Measurements from ENCODE around the gene KLHDC4. TPM values are rescaled to one million over a fixed set of nuclear protein-coding genes. Genes with fewer than 3 reads are reported as not detected.
A peak's percentile ranks its signal among the peaks of the same experiment; 100 is the strongest.
"Not testable (repeated sequence)": the region's sequence is repeated elsewhere in the genome, so short reads cannot be mapped to it uniquely, and the experiment has no call there.

The KLHDC4 gene
- 10 to 100 TPM; 15.5 to 27.3 (median 25.2) TPM for total RNA-seq
- 10 to 100 TPM; 79.3 to 82.1 TPM for polyA plus RNA-seq

DNA sequence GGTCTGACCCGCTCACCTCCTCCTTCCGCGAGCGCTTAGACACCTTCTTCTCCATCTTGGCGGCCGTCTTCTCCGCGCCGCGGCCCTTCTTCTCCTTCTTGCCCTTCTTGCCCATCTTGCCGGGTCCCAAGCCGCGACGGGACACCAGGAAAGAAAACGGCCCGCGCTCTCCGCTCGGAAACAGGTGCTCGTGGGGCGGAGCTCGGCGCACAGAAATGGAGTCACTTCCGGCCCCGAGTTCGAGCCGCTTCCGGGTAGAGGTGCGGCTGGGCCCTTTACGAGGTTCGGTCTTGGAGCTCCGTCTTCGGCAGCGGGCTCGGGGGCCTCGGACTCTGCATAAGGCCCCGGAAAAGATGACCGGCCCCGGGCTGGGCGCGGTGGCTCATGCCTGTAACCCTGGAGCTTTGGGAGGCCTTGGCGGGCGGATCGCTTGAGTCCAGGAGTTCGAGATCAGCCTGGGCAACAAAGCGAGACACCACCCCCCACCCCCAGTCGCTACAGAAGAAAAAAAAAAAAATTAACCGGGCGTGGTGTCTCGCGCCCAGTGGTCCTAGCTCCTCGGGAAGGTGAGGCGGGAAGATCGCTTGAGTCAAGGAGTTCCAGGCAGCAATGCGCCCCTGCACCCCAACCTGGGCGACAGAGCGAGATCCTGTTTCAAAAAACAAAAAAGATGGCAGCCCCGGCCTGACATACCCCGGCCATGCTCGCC lies at the start of gene KLHDC4:
Gene KLHDC4, minus strand, starts transcription at position 211 of the 709 bp plus-strand sequence. Its CDS starts 96 bp downstream, at position 115.
- intact Hi-C loops (cut with DNase I) = loop anchor here in 1 of 3 donors (10.0 kb wide), 1 partner anchor 181 kb away; no protein-coding TSS in a partner anchor

GRCh38 chr16:87815567-87815966 lies 49.8 kb upstream of the KLHDC4 start:
- Histone ChIP-seq H3K4me3 (no peak overlapping the region), H3K27me3 (no peaks in the 10 kb centered on the region), H3K4me1 (no peaks in the 10 kb centered on the region), H3K36me3 (no peaks in the 10 kb centered on the region), H3K27ac (no peak overlapping the region), H3K9me3 (no peaks in the 10 kb centered on the region)
- intact Hi-C loops (cut with DNase I) = no loop called here
- ATAC-seq (no peak), FAIRE-seq (no peak), DNase-seq (no peak)
- 55 to 62% methylated on average over 5 of the region's 5 CpGs for WGBS, 2 donors
- TF ChIP-seq, protein P1, sequence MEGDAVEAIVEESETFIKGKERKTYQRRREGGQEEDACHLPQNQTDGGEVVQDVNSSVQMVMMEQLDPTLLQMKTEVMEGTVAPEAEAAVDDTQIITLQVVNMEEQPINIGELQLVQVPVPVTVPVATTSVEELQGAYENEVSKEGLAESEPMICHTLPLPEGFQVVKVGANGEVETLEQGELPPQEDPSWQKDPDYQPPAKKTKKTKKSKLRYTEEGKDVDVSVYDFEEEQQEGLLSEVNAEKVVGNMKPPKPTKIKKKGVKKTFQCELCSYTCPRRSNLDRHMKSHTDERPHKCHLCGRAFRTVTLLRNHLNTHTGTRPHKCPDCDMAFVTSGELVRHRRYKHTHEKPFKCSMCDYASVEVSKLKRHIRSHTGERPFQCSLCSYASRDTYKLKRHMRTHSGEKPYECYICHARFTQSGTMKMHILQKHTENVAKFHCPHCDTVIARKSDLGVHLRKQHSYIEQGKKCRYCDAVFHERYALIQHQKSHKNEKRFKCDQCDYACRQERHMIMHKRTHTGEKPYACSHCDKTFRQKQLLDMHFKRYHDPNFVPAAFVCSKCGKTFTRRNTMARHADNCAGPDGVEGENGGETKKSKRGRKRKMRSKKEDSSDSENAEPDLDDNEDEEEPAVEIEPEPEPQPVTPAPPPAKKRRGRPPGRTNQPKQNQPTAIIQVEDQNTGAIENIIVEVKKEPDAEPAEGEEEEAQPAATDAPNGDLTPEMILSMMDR (IDR thresholded peaks at IDR 0.05) = no peak

More for the DNA sequence above, at the start of gene KLHDC4:
- DNase-seq = peak; percentile 85 to 95 (median 88)
- Histone ChIP-seq H3K4me1 (peaks cover 0 to 10% (median 5%) of the 10 kb centered on the region in 3 donors), H3K9me3 (no peaks in the 10 kb centered on the region), H3K4me3 (peak within 1 kb of the TSS; percentile 69 to 100 (median 84)), H3K27ac (peak within 1 kb of the TSS; percentile 78 to 89 (median 84)), H3K27me3 (no peaks in the 10 kb centered on the region), H3K36me3 (no peaks in the 10 kb centered on the region)
- 1% methylated on average over 59 to 60 of the region's 60 CpGs for WGBS, 2 donors
- ATAC-seq = peak; percentile 96 to 99 (median 96)
- no peak for FAIRE-seq
- TF ChIP-seq, protein P1 (IDR thresholded peaks at IDR 0.05) = no peak

DNA sequence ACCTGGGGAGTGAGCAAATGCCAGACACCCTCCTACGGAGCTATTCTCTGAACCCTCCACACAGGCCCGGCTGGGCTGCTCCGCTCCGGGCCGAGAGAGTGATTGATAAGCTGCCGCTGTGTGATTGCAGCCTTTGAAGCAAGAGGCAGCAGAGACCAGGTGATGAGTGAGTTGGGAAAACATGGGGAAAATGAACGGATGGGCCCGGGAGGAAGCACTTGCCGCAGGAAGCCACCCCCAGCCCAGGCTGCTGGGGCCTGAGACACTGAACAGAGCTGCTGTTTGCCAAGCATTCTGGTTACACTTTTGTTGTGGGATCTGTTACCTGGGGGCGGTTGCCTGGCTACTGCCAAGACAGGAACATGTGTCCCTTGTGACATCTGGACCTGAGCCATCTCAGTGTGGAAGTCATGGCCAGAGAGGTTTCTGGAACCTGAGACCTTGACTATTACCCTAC lies 46.4 kb upstream of the KLHDC4 start:
- Histone ChIP-seq H3K9me3 (no peaks in the 10 kb centered on the region), H3K4me1 (peaks cover 0 to 2% (median 1%) of the 10 kb centered on the region in 3 donors), H3K27me3 (no peaks in the 10 kb centered on the region), H3K27ac (no peak overlapping the region), H3K4me3 (no peak overlapping the region), H3K36me3 (no peaks in the 10 kb centered on the region)
- TF ChIP-seq, protein P1 (IDR thresholded peaks at IDR 0.05) = no peak
- ATAC-seq (peak in 3 of 4 donors; percentile 31 to 80 (median 75)), FAIRE-seq (no peak), DNase-seq (peak in 1 of 6 donors; percentile 30)
- intact Hi-C loops (cut with DNase I) = no loop called here
- 33 to 45% methylated on average over 10 of the region's 10 CpGs for WGBS, 2 donors

- intact Hi-C loops (cut with DNase I); H3K9me3 ChIP-seq; FAIRE-seq; H3K36me3 ChIP-seq; H3K27me3 ChIP-seq; DNase-seq; H3K4me3 ChIP-seq; H3K27ac ChIP-seq; H3K4me1 ChIP-seq; ATAC-seq: not testable (repeated sequence)
- 43 to 52% methylated on average over 1 of the region's 1 CpG for whole genome bisulfite sequencing, 2 donors
Measured at GRCh38 chr16:87811454-87811853, 45.7 kb upstream of the KLHDC4 start.

DNA sequence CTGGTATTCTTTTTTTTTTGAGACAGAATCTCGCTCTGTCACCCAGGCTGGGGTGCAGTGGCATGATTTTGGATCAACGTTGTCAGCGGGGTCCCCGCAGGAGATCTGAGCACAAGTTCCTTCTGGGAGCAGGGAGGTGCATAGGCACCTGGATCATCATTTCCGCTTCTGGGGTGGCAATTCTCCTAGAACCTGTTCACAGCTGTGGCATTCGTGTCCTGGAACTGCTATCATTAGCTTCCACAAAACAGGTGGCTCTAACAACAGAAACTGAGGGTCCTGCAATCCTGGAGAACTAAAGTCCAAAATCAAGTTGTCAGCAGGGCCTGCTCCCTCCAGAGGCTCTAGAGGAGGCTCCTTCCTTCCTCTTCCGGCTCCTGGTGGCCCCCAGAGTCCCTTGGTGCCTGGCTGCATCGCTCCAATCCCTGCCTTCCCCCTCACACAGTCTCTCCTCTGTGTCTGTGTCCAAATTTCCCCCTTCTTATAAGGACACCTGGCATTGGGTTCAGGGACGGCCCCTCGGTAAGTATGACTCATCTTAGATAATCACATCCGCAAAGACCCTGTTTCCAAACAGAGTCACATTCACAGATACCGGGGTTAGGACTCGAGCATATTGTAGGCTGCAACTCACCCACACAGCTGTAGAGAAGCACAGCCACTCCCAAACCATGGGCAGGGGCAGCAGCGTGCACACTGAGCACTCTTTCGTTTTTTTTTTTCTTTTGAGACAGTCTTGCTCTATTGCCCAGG lies 43.5 kb upstream of the KLHDC4 start:
- no peak overlapping the region for H3K4me3 ChIP-seq
- no peak overlapping the region for H3K27ac ChIP-seq
- FAIRE-seq = no peak
- H3K9me3 ChIP-seq = no peaks in the 10 kb centered on the region
- TF ChIP-seq, protein P1 (IDR thresholded peaks at IDR 0.05) = no peak
- ATAC-seq = no peak
- intact Hi-C loops (cut with DNase I) = no loop called here
- H3K27me3 ChIP-seq = no peaks in the 10 kb centered on the region
- no peak for DNase-seq
- peaks cover 0 to 11% (median 3%) of the 10 kb centered on the region in 3 donors for H3K4me1 ChIP-seq
- no peaks in the 10 kb centered on the region for H3K36me3 ChIP-seq
- 69 to 72% methylated on average over 15 of the region's 15 CpGs for WGBS, 2 donors
